HepG2 (cell line): ENCODE data around the gene OTOL1. TPM values are rescaled to one million over a fixed set of nuclear protein-coding genes. Genes with fewer than 3 reads are reported as not detected.

Source experiments
- ATAC-seq: fragments of 200-7000 bp; cut with Tn5 transposase; 3 replicates; pipeline ENCODE4 v1.9.1; 2020; ENCODE audit warnings: mild to moderate bottlenecking, moderate library complexity
- BruUV-seq: library from RNA; stranded (reverse); fragments of 400-500 nt; replicated peaks from 2 replicates; lab custom pipeline; 2021; lab: Mats Ljungman, UMichigan
- CTCF ChIA-PET: fragments of 300-600 bp; formaldehyde crosslinking; extraction: SDS; loops from one replicate; lab custom pipeline; 2021; ENCODE audit warnings: low total read pairs, inconsistent platforms, low intra/inter-chr PET ratio; lab: Yijun Ruan, JAX
- POLR2A ChIA-PET: fragments of 350-600 bp; sonication (Branson Sonifier 250); formaldehyde crosslinking; loops from one replicate; lab custom pipeline; 2020; ENCODE audit warnings: antibody characterized with exemption, inconsistent platforms; lab: Yijun Ruan, JAX
- DNase-seq: peaks from one replicate; pipeline ENCODE4 v3.0.0-alpha.2; 2015; ENCODE audit warnings: low spot score
- FAIRE-seq: peaks from 3 replicates; lab custom pipeline; 2011; peaks lifted over from hg19 to GRCh38; lab: Jason Lieb, UNC
- H2AFZ ChIP-seq: one replicate; pipeline ENCODE4 v1.6.1; 2011; ENCODE audit warnings: low read length, inconsistent platforms
- H3K27ac ChIP-seq: fragments of 300-600 bp; 3 replicates; pipeline ENCODE4 v1.8.0; 2011; ENCODE audit warnings: mixed run types, mild to moderate bottlenecking, mixed read lengths, low read length, inconsistent platforms; ENCODE audit not compliant: insufficient read depth; ENCODE audit errors: extremely low read length
- H3K27me3 ChIP-seq, 2 experiments: fragments of 200-600 bp in 1 of 2; 2 replicates in 1 of 2; 3 replicates in 1 of 2; pipeline versions ENCODE4 v1.6.0 to v1.8.0; 2011; ENCODE audit warnings: low read length in 2 of 2, mild to moderate bottlenecking in 2 of 2, moderate library complexity in 2 of 2, inconsistent platforms in 1 of 2; ENCODE audit not compliant: insufficient read depth in 2 of 2, control insufficient read depth in 1 of 2
- H3K36me3 ChIP-seq, 2 experiments: fragments of 200-600 bp in 1 of 2; replicated peaks in 1 of 2; 2 replicates in 1 of 2; 3 replicates in 1 of 2; pipeline versions ENCODE4 v1.5.1 to v1.8.0; 2011; ENCODE audit warnings: low read length in 2 of 2, inconsistent platforms in 1 of 2; ENCODE audit not compliant: insufficient read depth in 2 of 2, control insufficient read depth in 1 of 2
- H3K4me1 ChIP-seq: 2 replicates; pipeline ENCODE4 v1.5.1; 2012; ENCODE audit warnings: low read length, inconsistent platforms; ENCODE audit not compliant: insufficient read depth
- H3K4me2 ChIP-seq: 2 replicates; pipeline ENCODE4 v1.6.0; 2011; ENCODE audit warnings: low read depth, low read length, inconsistent platforms
- H3K4me3 ChIP-seq, 3 experiments: fragments of 200-600 bp in 1 of 3; sonication (generic), shearing (Covaris generic) in 1 of 3; replicated peaks in 1 of 3; 2 replicates each; pipeline ENCODE4 v1.5.1; 2011 to 2016; ENCODE audit warnings: low read length in 3 of 3, inconsistent platforms in 2 of 3, low read depth in 2 of 3, mild to moderate bottlenecking in 2 of 3, control low read depth in 1 of 3, mixed read lengths in 1 of 3; ENCODE audit not compliant: insufficient read depth in 1 of 3
- H3K79me2 ChIP-seq: one replicate; pipeline ENCODE4 v1.6.1; 2011; ENCODE audit warnings: low read length, inconsistent platforms; ENCODE audit not compliant: insufficient read depth
- H3K9ac ChIP-seq: 2 replicates; pipeline ENCODE4 v1.6.0; 2011; ENCODE audit warnings: mild to moderate bottlenecking, low read depth, low read length, inconsistent platforms; ENCODE audit not compliant: insufficient read depth
- H3K9me3 ChIP-seq: 2 replicates; pipeline ENCODE4 v1.5.1; 2012; ENCODE audit warnings: mild to moderate bottlenecking, low read length
- H4K20me1 ChIP-seq: 2 replicates; pipeline ENCODE4 v1.6.0; 2011; ENCODE audit warnings: inconsistent platforms, mild to moderate bottlenecking, low read length, moderate library complexity; ENCODE audit not compliant: insufficient read depth
- ARID2 ChIP-seq: sonication (generic); formaldehyde crosslinking; IDR thresholded peaks from 2 replicates; pipeline ENCODE4 v1.8.1; 2022; ENCODE audit warnings: mild to moderate bottlenecking, missing genetic modification reagents, borderline replicate concordance
- ATF2 ChIP-seq: sonication (generic); formaldehyde crosslinking; IDR thresholded peaks from 2 replicates; pipeline ENCODE4 v1.4.0; 2020; ENCODE audit warnings: missing genetic modification reagents
- CHD2 ChIP-seq: IDR thresholded peaks from 2 replicates; pipeline ENCODE4 v1.6.1; 2011; ENCODE audit warnings: low read depth, low read length, improper control_type of control experiment
- E2F2 ChIP-seq: sonication (generic); formaldehyde crosslinking; IDR thresholded peaks from 2 replicates; pipeline ENCODE4 v1.4.0; 2020; ENCODE audit warnings: missing genetic modification reagents, borderline replicate concordance
- ISX ChIP-seq: sonication (generic); formaldehyde crosslinking; conservative IDR thresholded peaks from 2 replicates; pipeline ENCODE4 v1.5.0; 2020; ENCODE audit warnings: missing genetic modification reagents
- NFIB ChIP-seq: sonication (generic); formaldehyde crosslinking; IDR thresholded peaks from 2 replicates; pipeline ENCODE4 v1.9.0; 2021; ENCODE audit warnings: missing genetic modification reagents, mild to moderate bottlenecking, borderline replicate concordance
- SIX1 ChIP-seq: sonication (generic); formaldehyde crosslinking; IDR thresholded peaks from 2 replicates; pipeline ENCODE4 v1.4.0; 2020; ENCODE audit warnings: missing genetic modification reagents, borderline replicate concordance
- SKI ChIP-seq: fragments of 450-650 bp; IDR thresholded peaks from one replicate; pipeline ENCODE4 v1.6.1; 2018; ENCODE audit warnings: mild to moderate bottlenecking; ENCODE audit not compliant: partially characterized antibody
- SOX13 ChIP-seq, 3 experiments: fragments of 450-650 bp in 1 of 3; sonication (generic) in 1 of 3; formaldehyde crosslinking in 1 of 3; IDR thresholded peaks in 2 of 3; conservative IDR thresholded peaks in 1 of 3; 2 replicates each; pipeline versions ENCODE4 v1.5.0 to v1.6.1; 2016 to 2020; ENCODE audit warnings: antibody characterized with exemption in 1 of 3, mild to moderate bottlenecking in 1 of 3, missing compliant biosample characterization in 1 of 3, missing genetic modification reagents in 1 of 3, moderate library complexity in 1 of 3
- TRAFD1 ChIP-seq: sonication (generic); formaldehyde crosslinking; IDR thresholded peaks from 2 replicates; pipeline ENCODE4 v1.5.1; 2020; ENCODE audit warnings: missing genetic modification reagents, mild to moderate bottlenecking, borderline replicate concordance
- ZNF180 ChIP-seq: sonication (generic); formaldehyde crosslinking; IDR thresholded peaks from 2 replicates; pipeline ENCODE4 v1.4.0; 2020; ENCODE audit warnings: low read depth, missing genetic modification reagents, borderline replicate concordance
- ZNF296 ChIP-seq: sonication (generic); formaldehyde crosslinking; conservative IDR thresholded peaks from 2 replicates; pipeline ENCODE4 v1.5.0; 2020; ENCODE audit warnings: mild to moderate bottlenecking, missing genetic modification reagents
- ZNF569 ChIP-seq: sonication (generic); formaldehyde crosslinking; IDR thresholded peaks from 2 replicates; pipeline ENCODE4 v1.5.0; 2020; ENCODE audit warnings: mild to moderate bottlenecking, missing genetic modification reagents, moderate library complexity, borderline replicate concordance
- ZNF879 ChIP-seq: sonication (generic); formaldehyde crosslinking; IDR thresholded peaks from 2 replicates; pipeline ENCODE4 v1.8.1; 2023; ENCODE audit warnings: missing genetic modification reagents
- ZZZ3 ChIP-seq: sonication (generic); formaldehyde crosslinking; IDR thresholded peaks from 2 replicates; pipeline ENCODE4 v1.4.0; 2020; ENCODE audit warnings: missing genetic modification reagents, mild to moderate bottlenecking, borderline replicate concordance
- WGBS: methylation state at CpG from one replicate; pipeline ENCODE4 v1.1.6; 2017; ENCODE audit warnings: low lambda C conversion rate; 5-methylcytosine and 5-hydroxymethylcytosine counted together
- in situ Hi-C: cut with HindIII; loops from 2 replicates; pipeline ENCODE4 v1.10.0; 2017; ENCODE audit warnings: low pct_unique_long_range_greater_than_20kb; ENCODE audit not compliant: extremely low pct_ligation_motif_present
- intact Hi-C: fragments of 100-400 bp; cut with micrococcal nuclease; formaldehyde crosslinking; loops from one replicate; pipeline ENCODE4 v1.10.0; 2022; ENCODE audit not compliant: unreplicated experiment
- polyA plus RNA-seq, 8 experiments: library from polyadenylated mRNA; depleted of rRNA in 3 of 8; stranded (reverse) in 7 of 8; unstranded in 1 of 8; fragments of >200 nt; fragmentation: Illumina TruSeq in 4 of 8; extraction: Trizol in 4 of 8; gene quantifications; 2 replicates each; pipeline versions ENCODE4 v1.2.1 to v1.2.3, GENCODE V29; 2011 to 2016; ENCODE audit warnings: low read depth in 4 of 8, missing spikeins in 1 of 8, mixed read lengths in 1 of 8; ENCODE audit not compliant: insufficient read depth in 1 of 8
- total RNA-seq, 5 experiments: library from RNA; depleted of rRNA; stranded (reverse); fragments of >200 nt; fragmentation: Illumina TruSeq; extraction: Trizol; gene quantifications; 2 replicates each; pipeline ENCODE4 v1.2.3, GENCODE V29; 2016; ENCODE audit warnings: low read depth in 1 of 5

Gene OTOL1
- total and polyA plus RNA-seq, 2 of the 13 experiments (the other 11 are each of a cell fraction or from before 2014, with no cell fraction given): not detected

- POLR2A ChIA-PET: no interaction called here
- FAIRE-seq: no peak
Measured at GRCh38 chr3:161452179-161452578, 44.4 kb upstream of the OTOL1 start.

More at GRCh38 chr3:161452179-161452578, 44.4 kb upstream of the OTOL1 start:
- Histone ChIP-seq H3K4me1 (no peaks in the 10 kb centered on the region), H3K9me3 (no peaks in the 10 kb centered on the region), H3K4me2 (no peak overlapping the region), H3K9ac (no peak overlapping the region), H3K27me3 (no peaks in the 10 kb centered on the region), H3K79me2 (no peaks in the 10 kb centered on the region), H3K27ac (no peak overlapping the region), H3K36me3 (no peaks in the 10 kb centered on the region), H2AFZ (no peak overlapping the region), H3K4me3 (no peak overlapping the region), H4K20me1 (no peaks in the 10 kb centered on the region)
- in situ Hi-C loops (no loop called here), intact Hi-C loops (no loop called here)
- BruUV-seq: no TSS peak
- 38% methylated on average over 2 of the region's 2 CpGs for WGBS
- CTCF ChIA-PET: no interaction called here
- DNase-seq (no peak), ATAC-seq (no peak)
- TF ChIP-seq NFIB (CRISPR knock-in tag) (no peak), ZNF879 (CRISPR knock-in tag) (no peak), ARID2 (CRISPR knock-in tag) (no peak), ZNF296 (CRISPR knock-in tag) (no peak), SOX13 (IDR thresholded peaks at IDR 0.05) (no peak), SOX13 (CRISPR knock-in tag; conservative IDR thresholded peaks at IDR 0.05 in 1 of 2, IDR thresholded peaks at IDR 0.05 in 1 of 2) (no peak), ZNF180 (no peak), TRAFD1 (no peak), ZZZ3 (no peak), ATF2 (CRISPR knock-in tag) (no peak), SIX1 (CRISPR knock-in tag) (no peak), ZNF569 (CRISPR knock-in tag) (no peak), E2F2 (no peak), SKI (no peak), ISX (CRISPR knock-in tag) (no peak), CHD2 (no peak)
